GM20000 (cell line): ENCODE results near the gene PCID2.

Source experiments
- DNase-seq: peaks from one replicate; pipeline ENCODE4 v3.0.0; 2012; ENCODE audit warnings: low spot score
- TF ChIP-seq, protein P1 (sequence below): IDR thresholded peaks from 2 replicates; pipeline ENCODE4 v1.5.1; 2012; ENCODE audit warnings: mild to moderate bottlenecking, control low read depth; ENCODE audit errors: extremely low read depth, missing control alignments

PCID2 gene

DNA sequence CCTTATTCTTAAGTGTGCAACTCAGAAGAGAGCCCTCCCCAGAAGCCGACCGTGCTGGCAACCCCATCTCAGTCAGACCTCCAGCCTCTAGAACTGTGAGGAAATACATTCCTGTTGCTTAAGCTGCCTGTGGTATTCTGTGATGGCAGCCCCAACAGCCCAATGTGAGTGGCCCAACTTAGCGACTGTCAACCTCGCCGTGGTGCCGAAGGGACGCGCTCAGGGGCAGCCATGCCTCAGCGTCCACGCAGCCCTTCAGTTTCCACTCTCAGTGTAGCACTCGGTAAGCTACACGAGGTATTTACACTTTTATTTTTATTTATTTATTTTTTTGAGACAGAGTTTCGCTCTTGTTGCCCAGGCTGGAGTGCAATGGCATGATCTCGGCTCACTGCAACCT, 31.6 kb downstream of the PCID2 start:
- TF ChIP-seq, protein P1, sequence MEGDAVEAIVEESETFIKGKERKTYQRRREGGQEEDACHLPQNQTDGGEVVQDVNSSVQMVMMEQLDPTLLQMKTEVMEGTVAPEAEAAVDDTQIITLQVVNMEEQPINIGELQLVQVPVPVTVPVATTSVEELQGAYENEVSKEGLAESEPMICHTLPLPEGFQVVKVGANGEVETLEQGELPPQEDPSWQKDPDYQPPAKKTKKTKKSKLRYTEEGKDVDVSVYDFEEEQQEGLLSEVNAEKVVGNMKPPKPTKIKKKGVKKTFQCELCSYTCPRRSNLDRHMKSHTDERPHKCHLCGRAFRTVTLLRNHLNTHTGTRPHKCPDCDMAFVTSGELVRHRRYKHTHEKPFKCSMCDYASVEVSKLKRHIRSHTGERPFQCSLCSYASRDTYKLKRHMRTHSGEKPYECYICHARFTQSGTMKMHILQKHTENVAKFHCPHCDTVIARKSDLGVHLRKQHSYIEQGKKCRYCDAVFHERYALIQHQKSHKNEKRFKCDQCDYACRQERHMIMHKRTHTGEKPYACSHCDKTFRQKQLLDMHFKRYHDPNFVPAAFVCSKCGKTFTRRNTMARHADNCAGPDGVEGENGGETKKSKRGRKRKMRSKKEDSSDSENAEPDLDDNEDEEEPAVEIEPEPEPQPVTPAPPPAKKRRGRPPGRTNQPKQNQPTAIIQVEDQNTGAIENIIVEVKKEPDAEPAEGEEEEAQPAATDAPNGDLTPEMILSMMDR: no peak
- DNase-seq: no peak

DNA sequence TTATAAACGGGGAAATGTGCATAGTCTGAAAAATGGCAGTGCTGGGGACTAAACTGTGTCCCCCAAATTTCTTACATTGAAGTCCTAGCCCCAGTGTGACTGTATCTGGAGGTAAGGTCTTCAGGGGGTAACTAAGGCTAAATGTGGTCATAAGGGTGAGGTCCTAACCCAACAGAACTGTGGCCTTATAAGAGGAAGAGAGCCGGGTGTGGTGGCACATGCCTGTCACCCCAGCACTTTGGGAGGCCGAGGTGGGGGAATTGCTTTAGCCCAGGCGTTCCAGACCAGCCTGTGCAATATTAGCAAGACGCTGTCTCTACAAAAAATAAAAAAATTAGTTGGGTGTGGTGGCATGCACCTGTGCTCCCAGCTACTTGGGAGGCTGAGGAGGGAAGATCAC, 32.2 kb downstream of the PCID2 start:
- TF ChIP-seq, protein P1: no peak
- no peak for DNase-seq

DNA sequence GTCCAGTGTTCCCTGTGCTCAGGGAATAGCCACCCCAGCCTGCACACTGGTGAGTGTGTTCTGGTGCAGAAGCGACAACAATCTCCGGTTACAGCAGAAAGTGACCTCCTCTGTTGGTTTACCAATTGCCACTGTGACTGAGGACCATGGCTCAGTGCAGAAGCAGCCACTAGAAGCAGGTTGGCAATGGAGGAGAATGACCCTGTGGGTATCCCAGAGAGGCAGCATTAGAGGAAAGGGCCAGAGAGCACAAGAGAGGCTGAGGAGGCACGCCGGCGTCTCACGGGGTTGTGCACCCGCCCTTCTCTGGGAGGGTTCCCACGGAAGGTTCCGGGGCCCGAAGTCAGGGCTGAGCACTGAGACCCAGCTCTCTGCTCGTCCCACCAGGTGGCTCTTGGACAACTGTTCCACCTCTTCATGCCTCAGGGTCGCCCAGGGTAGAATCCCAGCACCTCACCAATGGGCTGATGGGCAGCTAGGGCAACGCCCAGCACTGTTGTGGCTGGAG, 36.0 kb downstream of the PCID2 start:
- no peak for DNase-seq

DNA sequence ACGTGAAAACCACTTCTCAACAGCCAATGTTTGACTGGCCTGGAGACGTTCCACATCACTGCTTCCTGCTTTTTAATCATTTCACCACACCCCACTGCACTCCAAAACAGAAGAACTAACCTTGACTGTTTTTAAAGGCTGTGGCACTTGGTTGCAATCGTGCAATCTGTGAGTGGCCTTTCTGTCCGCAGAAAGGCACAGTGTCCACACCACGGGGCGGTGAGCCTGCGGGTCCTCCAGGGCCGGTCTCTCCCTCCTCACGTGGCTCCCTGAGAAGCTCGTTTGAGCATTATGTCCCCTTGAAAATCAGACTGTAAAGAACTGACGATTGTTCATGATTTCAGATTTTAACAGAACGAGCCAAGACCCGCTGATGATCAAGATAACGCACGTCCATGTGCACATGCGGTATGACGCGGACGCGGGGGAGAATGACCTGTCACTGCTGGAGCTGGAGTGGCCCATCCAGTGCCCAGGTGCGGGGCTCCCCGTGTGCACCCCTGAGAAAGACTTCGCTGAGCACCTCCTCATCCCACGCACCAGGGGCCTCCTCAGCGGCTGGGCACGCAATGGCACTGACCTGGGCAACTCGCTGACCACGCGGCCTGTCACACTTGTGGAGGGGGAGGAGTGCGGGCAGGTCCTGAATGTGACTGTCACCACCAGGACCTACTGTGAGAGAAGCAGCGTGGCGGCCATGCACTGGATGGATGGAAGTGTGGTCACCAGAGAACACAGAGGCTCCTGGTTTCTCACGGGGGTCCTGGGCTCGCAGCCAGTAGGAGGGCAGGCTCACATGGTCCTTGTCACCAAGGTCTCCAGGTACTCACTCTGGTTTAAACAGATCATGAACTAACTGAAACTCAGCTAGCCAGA, 37.0 kb downstream of the PCID2 start:
- TF ChIP-seq, protein P1: no peak
- no peak for DNase-seq

More for the DNA sequence above, 36.0 kb downstream of the PCID2 start:
- TF ChIP-seq, protein P1: no peak

DNA sequence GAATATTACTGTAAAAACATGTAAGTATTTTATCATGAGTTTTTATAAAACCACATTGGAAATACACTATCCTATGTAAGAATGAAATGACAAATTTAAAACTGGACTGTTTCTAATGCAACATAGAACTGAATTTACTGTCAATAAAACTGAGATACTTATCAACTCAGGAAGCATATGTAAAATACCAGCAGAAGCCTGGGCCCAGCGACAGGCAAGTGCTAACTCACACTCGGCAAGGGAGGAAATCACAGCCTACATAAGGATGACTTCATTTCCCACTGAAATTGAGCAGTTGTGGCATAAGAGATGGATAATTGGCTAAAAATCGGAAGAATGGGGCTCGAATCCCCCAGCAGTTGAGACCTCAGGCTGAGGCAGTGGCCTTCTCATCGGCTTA, 38.0 kb downstream of the PCID2 start:
- TF ChIP-seq, protein P1: no peak
- no peak for DNase-seq

DNA sequence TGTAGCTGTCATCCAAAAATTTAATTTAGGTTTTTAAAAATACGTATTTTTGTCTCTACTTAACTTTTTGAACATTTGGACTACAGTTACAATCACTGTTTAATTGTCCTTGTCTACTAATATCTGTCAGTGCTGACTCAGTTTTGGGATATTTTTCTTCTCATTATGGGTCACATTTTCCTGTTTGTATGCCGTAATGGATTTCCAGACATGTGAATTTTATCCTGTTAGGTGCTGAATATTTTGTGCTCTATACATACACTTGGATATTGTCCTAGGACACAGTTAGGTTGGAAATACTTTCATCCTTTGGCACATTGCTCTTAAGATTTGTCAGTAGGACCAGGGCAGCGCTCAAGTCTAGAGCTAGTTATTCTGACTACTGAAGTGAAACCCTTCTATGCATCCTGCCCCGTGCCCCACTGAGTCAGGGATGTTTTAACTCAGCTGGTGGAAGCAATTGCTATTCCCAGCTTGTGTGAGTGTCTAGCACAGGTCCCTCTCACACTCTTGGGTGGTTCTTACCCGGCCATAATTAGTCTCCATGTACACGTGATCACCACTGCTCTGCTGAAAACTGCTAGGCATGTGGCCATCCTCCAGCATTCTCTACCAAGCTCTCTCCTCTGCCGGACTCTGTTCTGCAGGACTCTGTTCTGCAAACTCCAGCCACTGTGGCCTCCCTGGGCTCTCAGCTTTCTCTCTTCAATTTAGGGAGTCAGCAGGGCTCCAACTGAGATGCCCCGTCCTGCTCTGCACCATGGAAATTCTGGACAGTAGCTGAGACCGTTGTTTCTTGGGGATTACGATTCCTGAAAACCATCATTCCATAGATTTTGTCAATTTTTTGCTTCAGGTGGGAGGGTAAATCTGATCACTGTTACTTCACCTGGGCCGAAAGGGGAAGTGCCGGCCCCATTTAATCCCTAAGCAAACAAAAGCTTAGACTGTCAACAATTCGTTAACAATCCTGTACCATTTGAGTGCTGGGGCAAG, 38.9 kb downstream of the PCID2 start:
- DNase-seq: no peak
- TF ChIP-seq, protein P1: no peak
